HG03196 (cell line): ENCODE data around the gene NT5DC3.
"Not testable (repeated sequence)": the region's sequence is repeated elsewhere in the genome, so short reads cannot be mapped to it uniquely, and the experiment has no call there.

Experiments used
- ATAC-seq: cut with Tn5 transposase; IDR thresholded peaks from one replicate; pipeline ENCODE4 v1.9.1; 2021; ENCODE audit not compliant: unreplicated experiment

The NT5DC3 gene

DNA sequence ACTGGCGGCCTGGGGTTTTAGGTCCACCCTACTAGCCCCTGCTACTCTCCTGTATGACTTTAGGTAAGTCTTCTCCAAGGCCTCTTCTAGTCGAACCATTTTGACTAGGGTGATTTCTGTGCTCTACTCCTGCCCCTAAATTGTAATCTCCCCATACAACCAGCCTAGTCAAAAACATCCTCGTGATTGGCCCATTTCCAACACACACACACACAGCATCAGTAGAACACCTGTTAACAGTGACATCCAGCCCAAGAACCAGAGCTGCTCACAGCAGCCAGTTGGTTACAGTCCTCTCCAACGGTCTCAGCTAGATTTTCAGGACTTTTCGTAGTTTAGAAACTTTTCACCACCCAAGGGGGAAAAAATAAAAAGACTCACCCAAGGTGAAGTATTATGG is 30.9 kb downstream of the NT5DC3 start:
- no peak for ATAC-seq

DNA sequence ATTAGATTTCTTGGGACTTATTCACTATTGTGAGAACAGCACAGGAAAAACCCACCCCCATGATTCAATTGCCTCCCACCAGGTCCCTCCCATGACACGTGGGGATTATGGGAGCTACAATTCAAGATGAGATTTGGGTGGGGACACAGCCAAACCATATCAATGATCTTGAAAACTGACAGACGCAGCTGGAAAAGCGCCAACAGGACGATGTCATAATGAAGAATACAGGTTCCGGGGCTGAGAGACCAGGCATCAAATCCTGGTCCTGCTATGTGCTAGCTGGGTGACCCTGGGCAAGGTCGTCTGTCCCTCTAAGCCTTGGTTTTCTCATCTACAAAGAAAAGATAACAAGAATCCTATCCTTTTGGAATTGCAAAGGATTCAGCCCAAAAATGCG is 31.4 kb downstream of the NT5DC3 start:
- ATAC-seq = not testable (repeated sequence)

DNA sequence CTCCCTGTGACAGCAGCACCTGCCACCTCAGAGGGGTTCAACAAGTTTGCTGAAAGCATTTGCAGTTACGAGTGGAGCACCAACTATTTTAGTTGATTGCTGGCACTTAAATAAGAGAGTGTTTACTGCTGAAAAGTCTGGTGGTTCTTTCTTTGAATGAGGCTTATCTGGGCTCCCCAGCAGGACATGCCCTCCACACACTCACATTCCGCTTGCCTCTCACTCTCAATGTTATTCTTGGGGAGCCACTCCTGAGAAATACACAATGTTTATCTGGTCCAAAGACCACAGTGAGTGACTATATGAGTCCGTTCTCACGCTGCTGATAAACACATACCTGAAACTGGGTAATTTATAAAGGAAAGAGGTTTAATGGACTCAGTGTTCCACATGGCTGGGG is 31.9 kb downstream of the NT5DC3 start:
- no peak for ATAC-seq

- ATAC-seq = no peak
Measured at GRCh38 chr12:103808239-103808880, 32.7 kb downstream of the NT5DC3 start.

DNA sequence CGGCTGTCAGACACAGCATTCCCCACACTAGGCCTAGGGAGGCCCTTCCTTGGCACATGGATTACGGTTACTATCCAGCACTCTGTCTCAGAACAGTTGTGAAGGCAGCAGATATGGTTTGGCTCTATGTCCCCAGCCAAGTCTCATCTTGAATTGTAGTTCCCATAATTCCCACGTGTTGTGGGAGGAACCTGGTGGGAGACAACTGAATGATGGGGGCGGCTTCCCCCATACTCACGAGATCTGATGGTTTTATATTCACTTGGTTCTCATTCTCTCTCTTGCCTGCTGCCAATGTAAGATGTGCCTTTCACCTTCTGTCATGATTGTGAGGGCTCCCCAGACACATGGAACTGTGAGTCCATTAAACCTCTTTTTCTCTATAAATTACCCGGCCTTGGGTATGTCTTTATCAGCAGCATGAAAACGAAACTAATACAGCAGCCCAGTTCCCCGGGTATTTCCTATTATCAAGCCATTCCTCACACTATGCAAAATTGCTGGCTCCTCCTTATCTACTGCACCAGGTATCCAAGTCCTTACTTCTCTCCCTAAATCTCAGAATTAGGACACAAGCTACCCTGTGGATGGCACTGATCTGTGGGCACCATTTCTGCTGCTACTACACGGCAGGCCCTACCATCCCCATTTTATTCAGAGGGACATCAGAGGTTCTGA is 33.3 kb downstream of the NT5DC3 start:
- ATAC-seq = no peak

DNA sequence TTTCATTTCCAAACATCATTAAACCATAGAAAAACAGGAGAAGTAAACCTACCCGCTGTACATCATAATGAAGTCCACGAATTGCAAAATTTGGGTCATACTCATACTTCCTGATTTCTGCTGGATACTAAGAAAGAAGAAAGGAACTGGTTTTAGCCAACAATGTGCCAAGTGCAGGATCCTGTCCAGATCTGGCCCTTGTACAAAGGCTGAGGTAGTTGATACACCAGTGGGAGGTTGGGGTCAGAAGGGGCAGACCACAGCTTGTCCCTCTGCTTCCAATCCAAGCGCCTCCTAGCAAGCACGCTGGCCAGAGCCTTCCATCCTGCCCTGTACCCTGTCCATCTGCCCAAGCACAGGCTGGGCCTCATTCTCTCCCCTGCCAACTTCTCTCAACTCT is 34.2 kb downstream of the NT5DC3 start:
- ATAC-seq = no peak

- ATAC-seq = no peak
Measured at GRCh38 chr12:103805655-103806360, 35.2 kb downstream of the NT5DC3 start.

DNA sequence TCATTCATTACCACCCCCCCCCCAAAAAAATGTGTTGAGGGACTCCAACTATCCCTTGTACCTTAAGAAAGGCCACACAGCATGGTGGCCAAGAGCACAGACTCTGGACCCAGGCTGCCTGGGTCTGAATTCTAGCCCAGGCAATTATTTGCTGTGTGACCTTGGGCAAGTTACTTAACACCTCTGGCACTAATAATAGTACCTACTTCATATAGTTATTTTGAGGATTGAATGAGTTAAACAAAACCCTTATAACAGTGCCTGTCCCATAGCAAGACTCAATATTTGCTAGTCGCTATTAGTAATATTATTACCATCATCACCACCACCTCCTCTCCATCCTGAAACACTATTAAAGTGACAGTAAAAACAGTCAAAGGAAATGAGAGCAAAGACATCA is 37.2 kb downstream of the NT5DC3 start:
- ATAC-seq = no peak

- ATAC-seq = no peak
Measured at GRCh38 chr12:103802586-103802886, 38.5 kb downstream of the NT5DC3 start.

DNA sequence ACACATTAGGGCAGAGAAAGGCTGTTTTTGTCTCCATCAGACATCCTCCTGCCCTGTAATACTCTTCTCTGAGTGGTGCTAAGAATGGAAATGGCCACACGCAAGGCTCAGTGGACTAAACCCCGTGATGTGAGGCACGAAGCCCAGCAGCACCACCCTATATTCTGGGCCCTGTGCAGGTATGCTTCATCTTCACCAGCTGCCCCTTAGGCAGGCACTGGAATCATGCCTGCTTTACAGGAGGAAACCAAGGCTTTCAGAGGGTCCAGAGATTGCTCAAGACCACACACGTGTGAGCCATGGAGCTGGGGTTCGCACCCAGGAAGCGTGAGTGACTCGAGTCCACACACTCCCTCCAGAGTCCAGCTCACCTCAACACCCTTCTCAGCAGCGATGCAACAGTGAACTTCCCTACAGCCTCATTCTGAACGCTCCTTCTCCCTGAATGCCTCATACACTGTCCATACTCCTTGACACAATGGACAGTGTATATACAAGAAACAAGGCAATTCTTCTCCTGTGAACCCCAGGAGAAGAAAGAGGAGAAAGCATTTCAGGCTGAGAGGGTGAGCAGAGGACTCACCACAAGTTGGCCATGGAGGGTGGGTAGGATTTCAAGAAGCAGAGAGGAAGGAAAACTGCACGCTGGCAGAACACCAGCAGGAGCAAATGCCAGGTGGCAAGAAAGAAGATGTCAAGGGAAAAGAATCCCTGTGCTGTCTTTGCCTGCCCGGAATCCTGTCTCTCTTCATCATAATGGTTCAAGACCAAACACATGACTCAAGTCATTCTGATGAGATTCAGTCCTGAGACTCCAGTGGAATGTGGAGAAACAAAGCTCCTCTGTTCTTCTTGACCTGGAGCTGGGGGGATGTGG is 39.1 kb downstream of the NT5DC3 start:
- no peak for ATAC-seq

DNA sequence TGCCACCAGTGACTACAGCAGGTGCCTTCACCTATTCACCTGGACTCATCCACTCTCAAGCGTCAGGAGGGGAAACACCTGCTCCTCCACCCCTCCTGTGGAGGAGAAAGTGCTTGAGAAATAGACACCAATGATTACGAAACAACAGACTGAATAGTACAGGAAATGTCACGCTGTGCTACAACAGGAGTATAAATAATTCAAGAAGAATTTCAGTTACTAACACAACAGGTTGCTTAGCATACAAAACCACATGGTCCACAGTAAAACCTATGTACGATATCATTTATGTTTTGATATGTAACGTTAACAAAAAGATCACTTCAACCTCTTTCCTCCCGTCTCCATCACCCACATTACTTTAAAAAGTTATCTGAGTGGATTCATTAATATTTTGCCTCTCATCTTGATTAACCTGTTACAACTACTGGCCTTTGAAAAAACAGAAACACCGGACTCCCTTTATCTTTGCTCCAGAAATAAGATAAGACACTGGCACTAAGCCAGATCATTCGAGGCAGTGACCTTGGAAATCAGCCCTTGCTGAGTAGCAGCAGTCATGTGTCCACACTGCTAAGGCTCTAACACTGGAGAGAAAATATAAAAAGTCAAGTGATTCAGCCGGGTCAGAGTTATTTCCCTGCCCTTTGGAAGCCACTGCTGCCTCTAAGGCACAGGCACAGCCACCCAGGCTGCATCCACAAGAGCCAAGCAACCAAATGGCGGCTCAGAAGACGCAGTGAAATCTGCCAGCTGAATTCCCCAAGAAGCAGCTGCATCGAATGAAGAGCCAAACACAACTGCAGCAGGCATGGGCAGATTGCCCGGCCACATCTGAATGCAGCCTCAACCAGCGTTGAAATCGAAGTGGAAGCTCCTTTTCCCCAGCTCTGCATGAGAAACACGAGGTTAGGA is 40.9 kb downstream of the NT5DC3 start:
- ATAC-seq = no peak

DNA sequence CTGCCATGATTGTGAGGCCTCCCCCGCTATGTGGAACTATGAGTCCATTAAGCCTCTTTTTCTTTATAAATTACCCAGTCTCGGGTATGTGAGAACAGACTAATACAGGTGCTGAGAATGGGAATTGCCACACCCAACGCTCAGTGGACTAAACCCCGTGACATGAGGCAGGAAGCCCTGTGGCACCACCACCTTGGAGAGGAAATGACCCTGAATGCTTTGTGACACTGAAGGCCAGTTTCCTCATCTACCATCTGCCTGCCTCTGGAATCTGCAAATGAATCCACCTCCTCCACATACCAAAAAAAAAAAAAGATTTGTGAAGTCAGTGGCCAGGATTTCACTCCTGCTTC is 41.6 kb downstream of the NT5DC3 start:
- no peak for ATAC-seq

GRCh38 chr12:103798586-103798985 is 42.4 kb downstream of the NT5DC3 start:
- no peak for ATAC-seq

GRCh38 chr12:103794309-103795213 is 46.5 kb downstream of the NT5DC3 start:
- ATAC-seq = no peak

- ATAC-seq = no peak
Measured at GRCh38 chr12:103793512-103794045, 47.5 kb downstream of the NT5DC3 start.

DNA sequence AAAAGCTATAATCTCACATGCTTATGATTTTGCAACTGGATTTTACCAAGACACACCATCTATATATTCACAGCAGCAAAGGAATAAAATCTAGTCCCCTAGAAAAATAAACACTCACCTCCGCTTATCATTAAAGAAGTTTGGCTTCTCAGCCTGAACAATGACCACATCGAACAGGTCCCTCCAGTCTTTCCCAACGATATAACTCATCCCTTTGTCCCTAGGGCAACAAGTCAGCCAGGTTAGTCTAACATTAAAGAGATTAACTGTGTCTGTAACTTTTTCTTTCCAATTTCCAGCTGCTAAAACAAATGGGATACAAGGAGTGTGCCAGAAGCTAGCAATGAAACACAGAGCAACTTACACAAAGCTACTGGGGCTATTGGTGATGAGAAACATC is 48.0 kb downstream of the NT5DC3 start:
- ATAC-seq = no peak

DNA sequence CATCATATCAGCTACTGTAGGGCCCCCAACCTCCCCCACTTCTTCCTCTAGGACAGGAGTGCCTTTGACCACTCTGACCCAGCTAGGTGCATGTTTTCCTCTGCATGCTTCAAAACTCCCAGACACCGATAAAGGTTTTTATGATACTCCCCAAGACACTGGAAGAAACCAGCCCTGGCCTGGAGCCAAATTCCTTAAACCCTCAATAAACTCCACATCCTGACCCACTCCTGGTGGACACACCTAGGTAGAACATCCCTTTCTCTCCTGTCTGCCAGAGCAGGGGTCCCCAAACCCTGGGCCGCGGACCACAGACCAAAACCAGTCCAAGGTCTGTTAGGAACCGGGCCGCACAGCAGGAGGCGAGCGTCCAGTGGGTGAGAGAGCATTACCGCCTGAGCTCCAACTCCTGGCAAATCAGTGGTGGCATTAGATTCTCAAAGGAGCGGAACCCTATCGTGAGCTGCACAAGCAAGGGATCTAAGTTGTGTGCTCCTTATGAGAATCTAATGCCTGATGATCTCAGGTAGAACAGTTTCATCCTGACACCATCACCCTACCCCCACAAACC is 49.6 kb downstream of the NT5DC3 start:
- ATAC-seq = no peak

DNA sequence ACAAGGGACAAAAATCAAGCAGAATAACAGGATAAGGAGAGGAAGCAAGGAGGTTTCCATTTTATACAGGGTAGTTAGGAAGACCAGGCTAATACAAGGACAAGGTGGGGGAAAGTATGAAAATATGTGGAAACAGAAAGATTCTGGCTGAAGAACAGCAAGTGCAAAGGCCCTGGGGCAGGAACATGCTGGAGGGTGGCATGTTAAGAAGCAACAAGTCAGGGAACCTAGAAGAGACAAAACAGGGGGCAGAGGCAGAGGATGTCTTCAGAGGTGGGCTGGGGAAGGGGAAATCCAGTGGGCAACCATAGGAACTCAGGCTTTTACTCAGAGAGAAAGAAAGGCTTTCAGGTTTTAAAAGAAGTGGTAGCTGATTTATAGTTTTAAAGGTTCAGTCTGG is 54.8 kb downstream of the NT5DC3 start:
- ATAC-seq = no peak
